GM23338 (cell line): ENCODE results near the gene ITIH2. TPM values are rescaled to one million over a fixed set of nuclear protein-coding genes. Genes with fewer than 3 reads are reported as not detected.
A peak's percentile ranks its signal among the peaks of the same experiment; 100 is the strongest.

Experiments
- ATAC-seq: fragments of 200-7000 bp; cut with Tn5 transposase; 3 replicates; pipeline ENCODE4 v1.9.1; 2020
- DNase-seq: peaks from one replicate; pipeline ENCODE4 v3.0.0-alpha.2; 2015; ENCODE audit warnings: low spot score
- H2AFZ ChIP-seq: fragments of 200-600 bp; sonication (generic); 2 replicates; pipeline ENCODE4 v1.8.0; 2016; ENCODE audit warnings: antibody characterized with exemption, mild to moderate bottlenecking, moderate library complexity
- H3F3A ChIP-seq: fragments of 200-600 bp; sonication (generic); replicated peaks from 2 replicates; pipeline ENCODE4 v1.8.0; 2017; ENCODE audit warnings: antibody characterized with exemption, mixed run types, low read depth
- H3K27ac ChIP-seq: fragments of 200-600 bp; sonication (generic); 2 replicates; pipeline ENCODE4 v1.6.1; 2016; ENCODE audit warnings: low read depth
- H3K27me3 ChIP-seq: fragments of 200-600 bp; sonication (generic); 2 replicates; pipeline ENCODE4 v1.8.0; 2016; ENCODE audit warnings: mild to moderate bottlenecking, mixed run types, moderate library complexity; ENCODE audit not compliant: insufficient read depth
- H3K36me3 ChIP-seq: fragments of 200-600 bp; sonication (generic); 2 replicates; pipeline ENCODE4 v1.8.0; 2016; ENCODE audit warnings: mild to moderate bottlenecking; ENCODE audit not compliant: insufficient read depth
- H3K4me1 ChIP-seq: fragments of 200-600 bp; sonication (generic); 2 replicates; pipeline ENCODE4 v1.8.0; 2016; ENCODE audit warnings: mild to moderate bottlenecking, moderate library complexity; ENCODE audit not compliant: insufficient read depth
- H3K4me2 ChIP-seq: fragments of 200-600 bp; sonication (generic); 2 replicates; pipeline ENCODE4 v1.7.1; 2017; ENCODE audit warnings: mixed run types
- H3K4me3 ChIP-seq: fragments of 200-600 bp; sonication (generic); 2 replicates; pipeline ENCODE4 v1.6.1; 2016; ENCODE audit warnings: mixed run types
- H3K79me2 ChIP-seq: fragments of 200-600 bp; sonication (generic); replicated peaks from 2 replicates; pipeline ENCODE4 v1.8.0; 2017; ENCODE audit warnings: mild to moderate bottlenecking; ENCODE audit not compliant: insufficient read depth
- H3K9me2 ChIP-seq: fragments of 200-600 bp; sonication (generic); 2 replicates; pipeline ENCODE4 v1.8.0; 2017; ENCODE audit not compliant: insufficient read depth
- H4K20me1 ChIP-seq: fragments of 200-600 bp; sonication (generic); replicated peaks from 2 replicates; pipeline ENCODE4 v1.8.0; 2017; ENCODE audit warnings: mild to moderate bottlenecking; ENCODE audit not compliant: insufficient read depth
- H3K27ac Mint-ChIP-seq: 2 replicates; pipeline ENCODE4 v1.8.0; 2020; ENCODE audit warnings: inconsistent platforms, mild to moderate bottlenecking, moderate library complexity, mixed read lengths
- H3K27me3 Mint-ChIP-seq: 3 replicates; pipeline ENCODE4 v1.8.0; 2022; ENCODE audit warnings: low read depth, mild to moderate bottlenecking, moderate library complexity, mixed read lengths, inconsistent platforms; ENCODE audit not compliant: insufficient read depth, poor library complexity
- H3K36me3 Mint-ChIP-seq: 3 replicates; pipeline ENCODE4 v1.8.0; 2021; ENCODE audit warnings: low read depth, mild to moderate bottlenecking, inconsistent platforms, moderate library complexity, mixed read lengths
- H3K4me1 Mint-ChIP-seq: 3 replicates; pipeline ENCODE4 v1.8.0; 2020; ENCODE audit warnings: mild to moderate bottlenecking, inconsistent platforms, mixed read lengths
- H3K4me3 Mint-ChIP-seq: 3 replicates; pipeline ENCODE4 v1.8.0; 2021; ENCODE audit warnings: moderate library complexity, mild to moderate bottlenecking, inconsistent platforms, mixed read lengths
- H3K9me3 Mint-ChIP-seq: 3 replicates; pipeline ENCODE4 v1.8.0; 2020; ENCODE audit warnings: moderate library complexity, mild to moderate bottlenecking, inconsistent platforms, mixed read lengths
- EZH2phosphoT487 ChIP-seq: fragments of 200-600 bp; sonication (generic); IDR thresholded peaks from one replicate; pipeline ENCODE4 v1.8.1; 2018; ENCODE audit warnings: antibody characterized with exemption; ENCODE audit not compliant: unreplicated experiment
- JUNB ChIP-seq: IDR thresholded peaks from one replicate; pipeline ENCODE4 v1.6.1; 2016; ENCODE audit warnings: antibody characterized with exemption; ENCODE audit not compliant: unreplicated experiment
- NANOG ChIP-seq: IDR thresholded peaks from 2 replicates; pipeline ENCODE4 v1.6.1; 2016; ENCODE audit warnings: antibody characterized with exemption, borderline replicate concordance
- STAT1 ChIP-seq: IDR thresholded peaks from one replicate; pipeline ENCODE4 v1.6.1; 2016; ENCODE audit warnings: antibody characterized with exemption; ENCODE audit not compliant: unreplicated experiment
- ZNF114 ChIP-seq: fragments of 250-450 bp; sonication (Bioruptor Pico); IDR thresholded peaks from 2 replicates; pipeline ENCODE4 v1.5.0; 2020; ENCODE audit warnings: mild to moderate bottlenecking, moderate library complexity
- ZNF462 ChIP-seq: fragments of 250-450 bp; sonication (Bioruptor Pico); IDR thresholded peaks from 2 replicates; pipeline ENCODE4 v1.5.0; 2020; ENCODE audit warnings: mild to moderate bottlenecking, moderate library complexity
- polyA plus RNA-seq: library from polyadenylated mRNA; unstranded; fragments of >200 nt; fragmentation: Nextera tagmentation; extraction: Ambion mirVana; gene quantifications from 2 replicates; pipeline ENCODE4 v1.2.1, GENCODE V29; 2016
- total RNA-seq: library from RNA; depleted of rRNA; stranded (reverse); fragments of >200 nt; shearing (Covaris generic); gene quantifications from 2 replicates; pipeline ENCODE4 v1.2.3, GENCODE V29; 2014

The ITIH2 gene
- total and polyA plus RNA-seq, 2 experiments from 2014 or later, result 0.10 TPM; not detected in 1

- H3K4me1 ChIP-seq, result no peaks in the 10 kb centered on the region
- H3K27me3 ChIP-seq, result no peaks in the 10 kb centered on the region
- no peaks in the 10 kb centered on the region for H3K36me3 ChIP-seq
- H4K20me1 ChIP-seq, result no peaks in the 10 kb centered on the region
- Mint-ChIP-seq H3K4me3 (no peak overlapping the region), H3K27me3 (peaks cover 2% of the 10 kb centered on the region), H3K4me1 (no peaks in the 10 kb centered on the region), H3K36me3 (no peaks in the 10 kb centered on the region), H3K27ac (no peak overlapping the region), H3K9me3 (no peaks in the 10 kb centered on the region)
- ATAC-seq (no peak), DNase-seq (no peak)
- no peak overlapping the region for H3K4me3 ChIP-seq
- no peak overlapping the region for H3K27ac ChIP-seq
- no peaks in the 10 kb centered on the region for H3F3A ChIP-seq
- H3K79me2 ChIP-seq, result no peaks in the 10 kb centered on the region
- 0 out of 2 replicates have a peak overlapping the region, but pooled peaks have one; percentile 28 for H2AFZ ChIP-seq
- H3K9me2 ChIP-seq, result no peaks in the 10 kb centered on the region
- no peak for TF ChIP-seq NANOG
- no peak for TF ChIP-seq ZNF462 (CRISPR knock-in tag)
- TF ChIP-seq ZNF114, result no peak
- TF ChIP-seq JUNB, result no peak
- no peak for TF ChIP-seq EZH2phosphoT487
- TF ChIP-seq STAT1, result no peak
- no peak overlapping the region for H3K4me2 ChIP-seq
Observed at GRCh38 chr10:7738536-7739407, 35.7 kb downstream of the ITIH2 start.
